CD1c-positive myeloid dendritic cell (primary cell): Measurements from ENCODE around the gene TEX35.

Experiments
- DNase-seq: peaks from one replicate; pipeline ENCODE4 v3.0.0-alpha.2; 2016; ENCODE audit errors: extremely low spot score

The TEX35 gene

GRCh38 chr1:178518894-178519293, 6.0 kb downstream of the TEX35 start:
- no peak for DNase-seq

GRCh38 chr1:178520803-178521202, 7.9 kb downstream of the TEX35 start:
- no peak for DNase-seq

- DNase-seq: no peak
Measured at GRCh38 chr1:178521241-178521640, 8.3 kb downstream of the TEX35 start.

GRCh38 chr1:178527117-178527516, 14.2 kb downstream of the TEX35 start:
- no peak for DNase-seq

GRCh38 chr1:178528228-178528952, 15.5 kb downstream of the TEX35 start:
- no peak for DNase-seq

GRCh38 chr1:178528953-178529335, 16.0 kb downstream of the TEX35 start:
- DNase-seq: no peak

- DNase-seq: no peak
Measured at GRCh38 chr1:178529364-178530036, 16.6 kb downstream of the TEX35 start.

GRCh38 chr1:178530037-178530402, 17.1 kb downstream of the TEX35 start:
- DNase-seq: no peak

- DNase-seq: no peak
Measured at GRCh38 chr1:178530502-178530901, 17.6 kb downstream of the TEX35 start.

- DNase-seq: no peak
Measured at GRCh38 chr1:178531887-178532286, 19.0 kb downstream of the TEX35 start.

GRCh38 chr1:178532392-178532791, 19.5 kb downstream of the TEX35 start:
- DNase-seq: peak; percentile 82

GRCh38 chr1:178533121-178533946, 20.4 kb downstream of the TEX35 start:
- DNase-seq: no peak

GRCh38 chr1:178534137-178534868, 21.4 kb downstream of the TEX35 start:
- DNase-seq: no peak

GRCh38 chr1:178536329-178536728, 23.4 kb downstream of the TEX35 start:
- DNase-seq: no peak

- no peak for DNase-seq
Measured at GRCh38 chr1:178536844-178537371, 24.0 kb downstream of the TEX35 start.

GRCh38 chr1:178537382-178538090, 24.6 kb downstream of the TEX35 start:
- DNase-seq: no peak

GRCh38 chr1:178538192-178538916, 25.4 kb downstream of the TEX35 start:
- no peak for DNase-seq

- no peak for DNase-seq
Measured at GRCh38 chr1:178539291-178539690, 26.4 kb downstream of the TEX35 start.

GRCh38 chr1:178540204-178540603, 27.3 kb downstream of the TEX35 start:
- no peak for DNase-seq

GRCh38 chr1:178540646-178541045, 27.7 kb downstream of the TEX35 start:
- no peak for DNase-seq
